Activated CD4-positive, alpha-beta memory T cell treated with anti-CD3 and anti-CD28 coated beads, Interleukin-2, amount 10 ng/mL, durations not matched to agents 7 days and 5 days (primary cell): ENCODE data around the gene NANOGP8. TPM values are rescaled to one million over a fixed set of nuclear protein-coding genes. Genes with fewer than 3 reads are reported as not detected.
"Not testable (repeated sequence)": the region's sequence is repeated elsewhere in the genome, so short reads cannot be mapped to it uniquely, and the experiment has no call there.

ENCODE experiments used
- CTCF ChIA-PET: fragments of 350-600 bp; sonication (Branson Sonifier 250); formaldehyde crosslinking; loops from one replicate; lab custom pipeline; 2021; ENCODE audit warnings: antibody characterized with exemption, inconsistent platforms; lab: Charles Lee
- POLR2A ChIA-PET: fragments of 350-600 bp; sonication (Branson Sonifier 250); formaldehyde crosslinking; loops from one replicate; lab custom pipeline; 2021; ENCODE audit warnings: antibody characterized with exemption; lab: Charles Lee
- DNase-seq: peaks from one replicate; pipeline ENCODE4 v3.0.0-alpha.2; 2020
- H3K27ac Mint-ChIP-seq: one replicate; pipeline ENCODE4 v1.8.0; 2021; ENCODE audit warnings: mild to moderate bottlenecking, mixed read lengths
- H3K27me3 Mint-ChIP-seq: one replicate; pipeline ENCODE4 v1.8.0; 2021; ENCODE audit warnings: mixed read lengths
- H3K36me3 Mint-ChIP-seq: one replicate; pipeline ENCODE4 v1.8.0; 2021; ENCODE audit warnings: low read depth, mixed read lengths
- H3K4me1 Mint-ChIP-seq: one replicate; pipeline ENCODE4 v1.8.0; 2021; ENCODE audit warnings: mixed read lengths
- H3K4me3 Mint-ChIP-seq: one replicate; pipeline ENCODE4 v1.8.0; 2021; ENCODE audit warnings: mild to moderate bottlenecking, mixed read lengths
- H3K9me3 Mint-ChIP-seq: one replicate; pipeline ENCODE4 v1.8.0; 2021; ENCODE audit warnings: mixed read lengths
- total RNA-seq, 2 experiments: library from RNA; stranded (reverse); gene quantifications; one replicate each; pipeline ENCODE4 v1.2.3, GENCODE V29; 2021

Gene NANOGP8
- total RNA-seq, 2 experiments from 2014 or later = not detected

DNA sequence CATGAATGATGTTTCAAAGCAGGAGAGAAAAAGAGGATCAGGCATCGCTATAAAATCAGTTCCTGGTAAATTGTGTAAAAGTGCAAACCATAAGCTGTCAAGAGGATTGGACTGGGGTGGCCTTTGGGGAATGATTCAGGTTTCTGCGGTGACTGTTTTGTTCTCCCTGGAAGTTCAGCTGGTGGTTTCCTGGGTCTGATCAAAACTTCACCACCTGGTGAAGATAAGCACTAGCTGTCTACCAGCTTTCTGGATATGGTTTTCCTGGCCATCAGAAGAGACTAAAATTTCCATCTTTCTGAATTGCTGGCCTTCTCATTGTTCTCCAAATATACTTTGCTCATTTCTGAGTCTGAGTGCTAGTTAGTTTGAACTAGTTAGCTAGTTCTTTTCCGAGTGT, 2.7 kb upstream of the NANOGP8 start:
- no peaks in the 10 kb centered on the region for H3K36me3 Mint-ChIP-seq
- H3K4me3 Mint-ChIP-seq = no peak overlapping the region
- H3K4me1 Mint-ChIP-seq = no peaks in the 10 kb centered on the region
- no peaks in the 10 kb centered on the region for H3K9me3 Mint-ChIP-seq
- H3K27ac Mint-ChIP-seq = no peak overlapping the region
- ChIA-PET POLR2A (no interaction called here), CTCF (interaction anchor here (3.4 kb wide), 1 partner anchor 9 kb away, joined by 8 read pairs; no protein-coding TSS in a partner anchor)
- H3K27me3 Mint-ChIP-seq = no peaks in the 10 kb centered on the region
- DNase-seq = no peak

DNA sequence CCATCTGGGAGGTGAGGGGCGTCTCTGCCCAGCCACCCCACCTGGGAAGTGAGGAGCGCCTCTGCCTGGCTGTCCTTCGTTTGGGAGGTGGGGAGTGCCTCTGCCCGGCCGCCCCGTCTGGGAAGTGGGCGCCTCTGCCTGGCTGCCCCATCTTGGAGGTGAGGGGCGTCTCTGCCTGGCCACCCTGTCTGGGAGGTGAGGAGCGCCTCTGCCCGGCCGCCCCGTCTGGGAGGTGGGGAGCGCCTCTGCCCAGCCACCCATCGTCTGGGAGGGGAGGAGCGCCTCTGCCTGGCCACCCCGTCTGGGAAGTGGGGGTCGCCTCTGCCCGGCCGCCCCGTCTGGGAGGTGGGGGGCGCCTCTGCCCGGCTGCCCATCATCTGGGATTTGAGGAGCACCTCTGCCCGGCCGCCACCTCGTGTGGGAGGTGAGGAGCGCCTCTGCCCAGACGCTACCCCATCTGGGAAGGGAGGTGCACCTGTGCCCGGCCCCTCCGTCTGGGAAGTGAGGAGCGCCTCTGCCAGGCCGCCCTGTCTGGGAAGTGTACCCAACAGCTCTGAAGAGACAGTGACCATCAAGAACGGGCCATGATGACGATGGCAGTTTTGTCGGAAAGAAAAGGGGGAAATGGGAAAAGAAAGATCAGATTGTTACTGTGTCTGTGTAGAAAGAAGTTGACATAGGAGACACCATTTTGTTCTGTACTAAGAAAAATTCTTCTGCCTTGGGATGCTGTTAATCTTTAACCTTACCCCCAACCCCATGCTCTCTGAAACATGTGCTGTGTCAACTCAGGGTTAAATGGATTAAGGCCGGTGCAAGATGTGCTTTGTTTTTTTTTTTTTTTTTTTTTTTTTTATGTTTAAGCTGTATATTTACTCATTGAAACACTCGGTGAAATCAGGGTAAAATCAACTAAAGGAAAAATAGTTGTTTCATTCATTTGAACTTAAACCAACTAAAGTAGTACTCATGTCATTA, 2.4 kb downstream of the NANOGP8 start:
- POLR2A ChIA-PET, H3K4me3 Mint-ChIP-seq, H3K36me3 Mint-ChIP-seq, H3K9me3 Mint-ChIP-seq, CTCF ChIA-PET, H3K27me3 Mint-ChIP-seq, DNase-seq, H3K27ac Mint-ChIP-seq, H3K4me1 Mint-ChIP-seq: not testable (repeated sequence)

- H3K4me1 Mint-ChIP-seq, H3K27me3 Mint-ChIP-seq, DNase-seq, H3K27ac Mint-ChIP-seq, H3K36me3 Mint-ChIP-seq, POLR2A ChIA-PET, CTCF ChIA-PET, H3K4me3 Mint-ChIP-seq, H3K9me3 Mint-ChIP-seq: not testable (repeated sequence)
These were observed 3.3 kb downstream of the NANOGP8 start for GRCh38 chr15:35081626-35082365.

DNA sequence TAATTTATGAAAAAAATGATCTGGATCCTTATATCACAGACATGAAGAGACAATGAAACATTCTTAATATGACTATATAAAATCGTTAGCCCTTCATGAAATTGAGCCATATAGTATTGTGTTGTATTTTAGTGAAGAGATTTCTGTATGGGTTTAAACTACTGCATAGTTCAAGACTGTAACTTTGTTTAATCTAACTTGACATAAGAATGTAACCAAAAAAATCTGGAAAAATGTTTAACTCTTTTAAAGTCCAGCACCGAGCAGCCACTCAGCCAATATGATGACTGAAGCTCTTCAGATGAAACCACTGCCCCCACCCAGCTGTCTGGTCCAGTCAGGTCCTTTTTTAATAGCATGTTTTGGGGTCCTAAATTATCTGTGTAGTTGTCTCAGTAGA, 4.9 kb downstream of the NANOGP8 start:
- Mint-ChIP-seq H3K27ac (no peak overlapping the region), H3K4me1 (no peaks in the 10 kb centered on the region), H3K4me3 (no peak overlapping the region), H3K36me3 (no peaks in the 10 kb centered on the region), H3K9me3 (no peaks in the 10 kb centered on the region), H3K27me3 (peaks cover 10% of the 10 kb centered on the region)
- ChIA-PET CTCF (interaction anchor here (4.8 kb wide), 1 partner anchor 364 kb away, joined by 55 read pairs; no protein-coding TSS in a partner anchor), POLR2A (no interaction called here)
- no peak for DNase-seq

GRCh38 chr15:35078221-35078915, 6.7 kb downstream of the NANOGP8 start:
- no peak overlapping the region for H3K27ac Mint-ChIP-seq
- no peaks in the 10 kb centered on the region for H3K36me3 Mint-ChIP-seq
- CTCF ChIA-PET = interaction anchor here (1.0 to 4.8 kb wide), 6 partner anchors 10 to 1629 kb away, joined by 3 to 55 read pairs (median 3); no protein-coding TSS in a partner anchor
- POLR2A ChIA-PET = no interaction called here
- DNase-seq = peak; percentile 39
- H3K9me3 Mint-ChIP-seq = no peaks in the 10 kb centered on the region
- no peaks in the 10 kb centered on the region for H3K4me1 Mint-ChIP-seq
- H3K4me3 Mint-ChIP-seq = no peak overlapping the region
- H3K27me3 Mint-ChIP-seq = peaks cover 13% of the 10 kb centered on the region

- no peaks in the 10 kb centered on the region for H3K36me3 Mint-ChIP-seq
- no peak overlapping the region for H3K27ac Mint-ChIP-seq
- no peaks in the 10 kb centered on the region for H3K9me3 Mint-ChIP-seq
- DNase-seq = no peak
- no peaks in the 10 kb centered on the region for H3K4me1 Mint-ChIP-seq
- CTCF ChIA-PET = no interaction called here
- POLR2A ChIA-PET = no interaction called here
- no peak overlapping the region for H3K4me3 Mint-ChIP-seq
- peaks cover 22% of the 10 kb centered on the region for H3K27me3 Mint-ChIP-seq
These were observed 14.0 kb downstream of the NANOGP8 start for GRCh38 chr15:35071106-35071505.

GRCh38 chr15:35068846-35069475, 16.1 kb downstream of the NANOGP8 start:
- CTCF ChIA-PET = no interaction called here
- POLR2A ChIA-PET = no interaction called here
- Mint-ChIP-seq H3K4me1 (no peaks in the 10 kb centered on the region), H3K27me3 (peaks cover 16% of the 10 kb centered on the region), H3K36me3 (no peaks in the 10 kb centered on the region), H3K27ac (no peak overlapping the region), H3K9me3 (no peaks in the 10 kb centered on the region), H3K4me3 (no peak overlapping the region)
- no peak for DNase-seq

- H3K9me3 Mint-ChIP-seq = no peaks in the 10 kb centered on the region
- H3K27ac Mint-ChIP-seq = no peak overlapping the region
- ChIA-PET CTCF (interaction anchor here (1.2 kb wide), 1 partner anchor 10 kb away, joined by 3 read pairs; no protein-coding TSS in a partner anchor), POLR2A (no interaction called here)
- no peak for DNase-seq
- peaks cover 12% of the 10 kb centered on the region for H3K27me3 Mint-ChIP-seq
- no peaks in the 10 kb centered on the region for H3K4me1 Mint-ChIP-seq
- no peak overlapping the region for H3K4me3 Mint-ChIP-seq
- H3K36me3 Mint-ChIP-seq = no peaks in the 10 kb centered on the region
These were observed 17.4 kb downstream of the NANOGP8 start for GRCh38 chr15:35067496-35068347.

DNA sequence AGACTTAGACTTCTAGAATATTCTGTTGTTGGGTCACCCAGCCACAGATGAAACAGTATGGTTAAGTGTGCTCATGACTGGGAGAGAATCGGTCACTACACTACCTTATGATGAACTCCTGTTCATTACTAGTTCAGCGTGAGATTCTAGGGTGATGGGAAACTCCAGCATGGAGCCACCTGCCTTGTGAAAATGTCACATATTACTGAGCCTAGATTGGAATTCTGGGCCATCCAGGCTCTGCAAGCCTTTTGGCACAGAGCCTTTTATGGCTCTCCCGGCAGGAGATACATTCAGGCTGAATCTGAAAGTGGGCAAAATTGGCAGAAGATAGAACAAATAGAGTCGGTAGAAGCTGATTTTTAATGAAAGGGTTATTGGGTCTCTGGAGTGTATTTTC, 19.0 kb downstream of the NANOGP8 start:
- Mint-ChIP-seq H3K27me3 (peaks cover 12% of the 10 kb centered on the region), H3K27ac (no peak overlapping the region), H3K4me1 (peaks cover 5% of the 10 kb centered on the region), H3K36me3 (no peaks in the 10 kb centered on the region), H3K4me3 (no peak overlapping the region), H3K9me3 (no peaks in the 10 kb centered on the region)
- ChIA-PET POLR2A (no interaction called here), CTCF (no interaction called here)
- no peak for DNase-seq

GRCh38 chr15:35064576-35065190, 20.4 kb downstream of the NANOGP8 start:
- no peaks in the 10 kb centered on the region for H3K9me3 Mint-ChIP-seq
- ChIA-PET CTCF (no interaction called here), POLR2A (no interaction called here)
- peaks cover 12% of the 10 kb centered on the region for H3K27me3 Mint-ChIP-seq
- peaks cover 5% of the 10 kb centered on the region for H3K4me1 Mint-ChIP-seq
- no peak overlapping the region for H3K27ac Mint-ChIP-seq
- DNase-seq = no peak
- H3K36me3 Mint-ChIP-seq = no peaks in the 10 kb centered on the region
- H3K4me3 Mint-ChIP-seq = no peak overlapping the region

DNA sequence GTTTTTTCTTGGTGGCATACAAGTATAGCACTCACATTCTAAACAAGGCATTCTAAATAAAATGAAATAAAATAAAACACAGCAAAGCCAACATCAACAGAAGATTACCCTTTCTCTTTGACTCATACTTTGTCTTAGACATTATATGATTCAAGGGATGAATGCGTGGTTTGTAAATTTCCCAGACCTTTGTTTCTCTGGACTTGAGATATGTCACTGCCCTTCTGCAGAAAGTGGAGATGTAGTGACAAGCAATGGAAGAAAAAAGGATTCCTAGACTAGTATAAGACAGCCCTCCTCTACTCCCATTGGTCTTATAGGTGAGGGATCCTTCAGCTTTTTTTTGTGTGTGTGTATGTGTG, 22.4 kb downstream of the NANOGP8 start:
- ChIA-PET CTCF (no interaction called here), POLR2A (no interaction called here)
- peaks cover 5% of the 10 kb centered on the region for H3K4me1 Mint-ChIP-seq
- H3K4me3 Mint-ChIP-seq = no peak overlapping the region
- H3K27ac Mint-ChIP-seq = no peak overlapping the region
- no peaks in the 10 kb centered on the region for H3K36me3 Mint-ChIP-seq
- no peaks in the 10 kb centered on the region for H3K9me3 Mint-ChIP-seq
- no peak for DNase-seq
- peaks cover 10% of the 10 kb centered on the region for H3K27me3 Mint-ChIP-seq
